Measurements from ENCODE around the gene AOAH. TPM values are rescaled to one million over a fixed set of nuclear protein-coding genes. Genes with fewer than 3 reads are reported as not detected.

The AOAH gene
- total and polyA plus RNA-seq, 8 donors = 1.6 to 35.8 (median 4.3) TPM; not detected in 1

- Histone ChIP-seq H3K27ac (no peak overlapping the region), H3K9me3 (no peaks in the 10 kb centered on the region), H3K4me3 (no peak overlapping the region), H3K36me3 (no peaks in the 10 kb centered on the region), H3K4me1 (peaks cover 0 to 14% (median 4%) of the 10 kb centered on the region in 4 donors), H3K27me3 (peaks cover 0 to 5% (median 0%) of the 10 kb centered on the region in 3 donors)
- no peak for DNase-seq
- TF ChIP-seq EP300 (IDR thresholded peaks at IDR 0.05) = no peak
- TF ChIP-seq CTCF (IDR thresholded peaks at IDR 0.05) = no peak
- no peak for TF ChIP-seq POLR2A (IDR thresholded peaks at IDR 0.05)
- no peak for TF ChIP-seq POLR2AphosphoS5 (IDR thresholded peaks at IDR 0.05)
- intact Hi-C loops (cut with DNase I; ENCODE audit: low total_unique reads) = no loop called here
- WGBS, 5 donors = 73 to 81% (median 76%) methylated on average over 7 of the region's 7 CpGs
Observed at GRCh38 chr7:36605261-36606051, 118.8 kb downstream of the AOAH start.

GRCh38 chr7:36604806-36605205 lies 119.5 kb downstream of the AOAH start:
- Histone ChIP-seq H3K4me3 (no peak overlapping the region), H3K4me1 (peaks cover 0 to 19% (median 4%) of the 10 kb centered on the region in 4 donors), H3K9me3 (no peaks in the 10 kb centered on the region), H3K27ac (no peak overlapping the region), H3K36me3 (no peaks in the 10 kb centered on the region), H3K27me3 (peaks cover 0 to 5% (median 0%) of the 10 kb centered on the region in 3 donors)
- DNase-seq = no peak
- TF ChIP-seq POLR2AphosphoS5 (IDR thresholded peaks at IDR 0.05) (no peak), EP300 (IDR thresholded peaks at IDR 0.05) (no peak)
- intact Hi-C loops (cut with DNase I; ENCODE audit: low total_unique reads) = no loop called here
- 73 to 82% (median 77%) methylated on average over 3 of the region's 3 CpGs for WGBS, 5 donors

- intact Hi-C loops (cut with DNase I; ENCODE audit: low total_unique reads) = no loop called here
Observed at GRCh38 chr7:36602934-36603887, 121.1 kb downstream of the AOAH start.

GRCh38 chr7:36602511-36602910 lies 121.8 kb downstream of the AOAH start:
- no peak overlapping the region for H3K27ac ChIP-seq
- 58 to 92% (median 88%) methylated on average over 3 of the region's 3 CpGs for WGBS, 5 donors
- H3K4me3 ChIP-seq = no peak overlapping the region
- H3K27me3 ChIP-seq = peaks cover 0 to 3% (median 0%) of the 10 kb centered on the region in 3 donors
- no peaks in the 10 kb centered on the region for H3K36me3 ChIP-seq
- no peak for DNase-seq
- TF ChIP-seq POLR2A (IDR thresholded peaks at IDR 0.05) (no peak), CTCF (IDR thresholded peaks at IDR 0.05) (no peak), POLR2AphosphoS5 (IDR thresholded peaks at IDR 0.05) (no peak), EP300 (IDR thresholded peaks at IDR 0.05) (no peak)
- H3K4me1 ChIP-seq = peaks cover 0 to 19% (median 4%) of the 10 kb centered on the region in 4 donors
- no peaks in the 10 kb centered on the region for H3K9me3 ChIP-seq
- intact Hi-C loops (cut with DNase I; ENCODE audit: low total_unique reads) = no loop called here

More at GRCh38 chr7:36602934-36603887, 121.1 kb downstream of the AOAH start:
- Histone ChIP-seq H3K9me3 (no peaks in the 10 kb centered on the region), H3K27ac (no peak overlapping the region), H3K36me3 (no peaks in the 10 kb centered on the region), H3K27me3 (peaks cover 0 to 5% (median 0%) of the 10 kb centered on the region in 3 donors), H3K4me1 (peaks cover 0 to 19% (median 4%) of the 10 kb centered on the region in 4 donors), H3K4me3 (no peak overlapping the region)
- no peak for TF ChIP-seq CTCF (IDR thresholded peaks at IDR 0.05)
- TF ChIP-seq POLR2AphosphoS5 (IDR thresholded peaks at IDR 0.05) = no peak
- TF ChIP-seq POLR2A (IDR thresholded peaks at IDR 0.05) = no peak
- no peak for TF ChIP-seq EP300 (IDR thresholded peaks at IDR 0.05)
- DNase-seq = no peak
- WGBS, 5 donors = 73 to 96% (median 90%) methylated on average over 7 of the region's 7 CpGs
